Measurements from ENCODE around the gene CNPY3.
A peak's percentile ranks its signal among the peaks of the same experiment; 100 is the strongest.

Gene CNPY3

DNA sequence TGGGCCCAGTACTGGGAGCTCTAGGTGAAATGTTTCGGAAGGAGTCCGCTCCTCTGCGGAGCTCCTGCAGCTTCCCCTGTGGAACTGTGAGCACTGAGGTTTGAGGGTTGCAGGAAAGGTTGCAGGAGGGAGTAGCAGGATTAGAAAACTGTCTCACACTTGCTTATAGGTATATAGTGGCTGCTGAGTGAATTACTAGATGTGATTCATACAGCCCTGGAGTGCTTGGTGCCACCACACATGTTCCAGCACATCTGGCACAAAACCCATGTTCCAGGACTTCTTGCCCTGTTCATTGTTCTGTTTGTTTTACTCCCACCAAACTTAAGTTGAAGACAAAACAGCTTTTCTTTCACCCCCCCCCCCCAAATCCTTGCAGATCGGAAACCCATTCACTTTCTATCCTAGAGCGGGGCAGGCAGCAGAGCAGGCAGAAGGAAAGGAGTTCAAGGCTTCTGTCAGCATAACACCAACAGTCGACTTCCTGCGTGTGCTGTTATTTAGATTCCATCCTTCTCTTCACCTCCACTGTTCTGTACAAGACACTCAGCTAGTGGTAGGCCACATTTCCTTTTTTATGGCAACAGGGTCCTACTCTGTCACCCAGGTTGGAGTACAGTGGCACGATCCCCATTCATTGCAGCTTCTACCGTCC is 50.4 kb downstream of the CNPY3 start:
- no peak for DNase-seq

DNA sequence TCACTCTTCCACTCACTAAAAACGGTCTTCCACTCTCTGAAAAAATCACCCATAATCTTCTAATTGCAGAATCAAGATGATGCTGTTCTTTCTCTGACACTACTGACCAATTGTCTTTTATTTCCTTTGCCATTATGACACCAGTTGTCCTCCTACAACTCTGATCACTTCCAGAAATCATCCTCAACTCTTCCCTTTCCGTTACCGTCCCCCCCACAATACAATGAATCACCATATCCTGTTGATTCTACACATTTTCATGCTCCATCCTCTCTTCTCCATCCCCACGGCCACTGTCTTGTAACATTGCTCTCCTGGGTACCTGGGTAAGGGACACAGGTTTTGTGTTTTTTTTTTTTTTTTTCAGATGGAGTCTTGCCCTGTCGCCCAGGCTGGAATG is 52.6 kb downstream of the CNPY3 start:
- no peak for DNase-seq

DNA sequence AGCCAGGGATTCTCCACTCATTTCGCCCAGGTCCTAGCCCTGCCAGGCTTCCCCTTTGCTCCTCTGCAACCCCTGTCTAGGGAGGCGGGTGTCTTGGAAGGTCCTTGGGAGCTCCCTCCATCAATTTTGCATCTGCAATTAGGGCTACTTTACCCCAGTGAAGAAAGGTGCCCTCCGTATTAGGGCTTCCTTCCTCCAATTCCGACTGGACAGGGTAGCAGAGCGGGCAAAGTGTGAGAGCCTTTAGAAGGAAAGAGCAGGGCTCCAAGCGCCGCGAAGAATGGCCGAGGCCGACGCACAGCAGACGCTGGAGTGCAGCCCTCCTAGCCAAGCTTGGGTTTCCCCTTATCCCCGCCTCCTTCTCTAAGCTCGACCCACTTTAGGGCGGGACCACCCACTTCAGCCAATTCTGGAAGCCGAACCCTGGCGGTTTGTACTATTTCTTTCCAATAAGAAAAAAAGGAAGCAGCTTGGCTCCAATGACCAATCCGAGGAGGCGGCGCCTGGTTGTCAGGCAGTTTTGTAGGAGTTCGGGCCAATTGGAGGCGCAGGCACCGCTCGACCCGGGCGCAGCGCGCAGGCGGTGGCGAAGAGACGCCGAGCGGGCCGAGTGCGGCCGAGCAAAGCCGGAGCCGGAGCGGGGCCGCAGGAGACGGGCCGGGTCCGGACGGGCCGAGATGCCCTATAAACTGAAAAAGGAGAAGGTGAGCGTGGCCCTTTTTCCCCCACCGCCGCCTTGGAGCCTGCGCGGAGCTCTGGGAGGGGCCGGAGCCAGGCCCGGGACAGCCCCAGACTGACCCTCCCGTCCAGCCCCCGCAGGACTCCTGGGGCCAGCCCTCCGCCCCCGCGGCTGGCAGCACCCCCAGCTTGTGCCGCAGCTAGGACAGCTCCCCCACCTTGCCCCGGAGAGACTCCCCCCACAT is 55.0 kb downstream of the CNPY3 start, which contains the start of gene PPP2R5D:
Gene PPP2R5D (plus strand): TSS at position 570 of the 923 bp plus-strand sequence. CDS start 108 bp downstream, at position 678.
- DNase-seq: peak; percentile 68 to 100 (median 96)

- no peak for DNase-seq
Observed at GRCh38 chr6:42984924-42985475, 55.7 kb downstream of the CNPY3 start.

GRCh38 chr6:42987533-42988451 is 58.5 kb downstream of the CNPY3 start:
- no peak for DNase-seq

GRCh38 chr6:42988486-42989020 is 59.3 kb downstream of the CNPY3 start:
- no peak for DNase-seq

Measured in anterior cingulate cortex (tissue), 58 donors.